Lower leg skin (tissue), 4 donors: ENCODE data around the gene BBS1. TPM values are rescaled to one million over a fixed set of nuclear protein-coding genes. Genes with fewer than 3 reads are reported as not detected.
"Not testable (repeated sequence)": the region's sequence is repeated elsewhere in the genome, so short reads cannot be mapped to it uniquely, and the experiment has no call there.

ENCODE experiments used
- DNase-seq, 2 donors: peaks; one replicate each; pipeline ENCODE4 v3.0.0-alpha.2; 2019; ENCODE audit warnings: low spot score in 2 of 2
- H3K4me3 ChIP-seq: fragments of 200-600 bp; sonication (generic); 2 replicates; pipeline ENCODE4 v1.5.1; 2017; ENCODE audit warnings: mild to moderate bottlenecking, low read depth; ENCODE audit not compliant: poor library complexity, severe bottlenecking
- POLR2A ChIP-seq, 2 donors: fragments of 450-650 bp; IDR thresholded peaks; one replicate each; pipeline ENCODE4 v1.6.1; 2016 to 2017; ENCODE audit warnings: antibody characterized with exemption in 2 of 2, mild to moderate bottlenecking in 1 of 2, moderate library complexity in 1 of 2
- WGBS, 2 donors: methylation state at CpG; one replicate each; pipeline ENCODE4 v1.1.5; 2018; 5-methylcytosine and 5-hydroxymethylcytosine counted together
- intact Hi-C: fragments of 100-400 bp; cut with DNase I; formaldehyde crosslinking; loops from one replicate; pipeline ENCODE4 v1.15.0; 2023; ENCODE audit warnings: low total_unique reads
- total RNA-seq, 4 donors: library from RNA; depleted of rRNA; stranded (reverse); fragments of >200 nt; gene quantifications; one replicate each; pipeline ENCODE4 v1.1.0, GENCODE V29; 2016
- TF ChIP-seq, protein P1 (sequence below), 3 donors: fragments of 450-650 bp; IDR thresholded peaks; one replicate each; pipeline ENCODE4 v1.5.1; 2016; ENCODE audit warnings: antibody characterized with exemption in 3 of 3, mild to moderate bottlenecking in 3 of 3, moderate library complexity in 2 of 3

The BBS1 gene
- total RNA-seq, 4 donors from 2014 or later, result 27.4 to 51.6 (median 37.1) TPM

GRCh38 chr11:66543263-66544107, 33.0 kb downstream of the BBS1 start:
- intact Hi-C loops, result no loop called here
- TF ChIP-seq, protein P1, sequence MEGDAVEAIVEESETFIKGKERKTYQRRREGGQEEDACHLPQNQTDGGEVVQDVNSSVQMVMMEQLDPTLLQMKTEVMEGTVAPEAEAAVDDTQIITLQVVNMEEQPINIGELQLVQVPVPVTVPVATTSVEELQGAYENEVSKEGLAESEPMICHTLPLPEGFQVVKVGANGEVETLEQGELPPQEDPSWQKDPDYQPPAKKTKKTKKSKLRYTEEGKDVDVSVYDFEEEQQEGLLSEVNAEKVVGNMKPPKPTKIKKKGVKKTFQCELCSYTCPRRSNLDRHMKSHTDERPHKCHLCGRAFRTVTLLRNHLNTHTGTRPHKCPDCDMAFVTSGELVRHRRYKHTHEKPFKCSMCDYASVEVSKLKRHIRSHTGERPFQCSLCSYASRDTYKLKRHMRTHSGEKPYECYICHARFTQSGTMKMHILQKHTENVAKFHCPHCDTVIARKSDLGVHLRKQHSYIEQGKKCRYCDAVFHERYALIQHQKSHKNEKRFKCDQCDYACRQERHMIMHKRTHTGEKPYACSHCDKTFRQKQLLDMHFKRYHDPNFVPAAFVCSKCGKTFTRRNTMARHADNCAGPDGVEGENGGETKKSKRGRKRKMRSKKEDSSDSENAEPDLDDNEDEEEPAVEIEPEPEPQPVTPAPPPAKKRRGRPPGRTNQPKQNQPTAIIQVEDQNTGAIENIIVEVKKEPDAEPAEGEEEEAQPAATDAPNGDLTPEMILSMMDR (IDR thresholded peaks at IDR 0.05), result no peak
- no peak for TF ChIP-seq POLR2A (IDR thresholded peaks at IDR 0.05)
- no peak for DNase-seq
- H3K4me3 ChIP-seq, result no peak overlapping the region
- WGBS, 2 donors, result 65 to 72% methylated on average over 16 to 25 of the region's 26 CpGs

- H3K4me3 ChIP-seq, DNase-seq, intact Hi-C loops: not testable (repeated sequence)
- 51 to 65% methylated on average over 14 of the region's 14 CpGs for WGBS, 2 donors
These were observed 34.5 kb downstream of the BBS1 start for GRCh38 chr11:66544952-66545351.

DNA sequence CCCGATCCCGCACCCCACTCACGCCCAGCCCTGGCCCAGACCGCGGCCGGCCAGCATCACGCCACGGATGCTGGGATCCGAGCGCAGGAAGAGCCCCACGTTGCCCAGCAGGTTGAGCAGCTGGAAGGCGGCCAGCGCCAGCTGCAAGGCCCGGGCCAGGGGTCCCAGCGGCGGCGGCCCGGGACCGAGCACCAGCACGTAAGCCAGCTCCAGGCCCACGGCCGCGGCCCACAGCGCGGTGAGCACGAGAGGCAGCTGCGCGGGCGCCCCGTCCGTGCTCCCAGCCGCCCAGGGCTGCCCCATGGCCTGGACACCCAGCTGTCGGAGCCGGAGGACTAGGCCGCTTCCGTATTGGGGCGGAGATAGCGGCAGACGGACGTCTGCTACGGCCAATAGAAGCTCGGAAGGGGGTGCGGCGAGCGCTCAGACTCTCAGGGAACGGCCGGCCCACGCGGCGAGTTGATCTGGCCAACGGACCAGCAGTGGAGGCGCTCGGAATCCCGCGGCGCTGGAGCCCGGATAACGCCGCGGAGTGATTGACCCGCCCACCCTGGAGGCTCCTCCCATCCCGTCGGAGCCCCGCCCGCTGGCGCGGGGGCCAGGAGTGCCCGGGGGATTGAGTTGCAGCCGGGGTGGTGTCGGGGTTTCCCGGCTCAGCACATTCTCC, 35.4 kb downstream of the BBS1 start, which contains the start of gene ZDHHC24:
Gene ZDHHC24 (minus strand): TSS at position 348 of the 667 bp plus-strand sequence. CDS start 45 bp downstream, at position 303.
- intact Hi-C loops, result no loop called here
- peak; percentile 94 to 99 for DNase-seq
- 0% methylated on average over 30 to 36 of the region's 71 CpGs for WGBS, 2 donors
- TF ChIP-seq, protein P1 (IDR thresholded peaks at IDR 0.05), result no peak
- no peak for TF ChIP-seq POLR2A (IDR thresholded peaks at IDR 0.05)
- H3K4me3 ChIP-seq, result peak within 1 kb of the TSS; percentile 74

- WGBS, 2 donors, result 1 to 3% methylated on average over 34 to 35 of the region's 37 CpGs
- no peak for DNase-seq
- TF ChIP-seq, protein P1 (IDR thresholded peaks at IDR 0.05), result no peak
- no peak for TF ChIP-seq POLR2A (IDR thresholded peaks at IDR 0.05)
- H3K4me3 ChIP-seq, result peak within 1 kb of the TSS; percentile 74
- intact Hi-C loops, result no loop called here
These were observed 36.0 kb downstream of the BBS1 start, which contains the start of gene ACTN3 for GRCh38 chr11:66546368-66546965. TSS of gene ACTN3 (plus strand) at chr11:66546903. CDS start at chr11:66546938, 35 bp downstream.

DNA sequence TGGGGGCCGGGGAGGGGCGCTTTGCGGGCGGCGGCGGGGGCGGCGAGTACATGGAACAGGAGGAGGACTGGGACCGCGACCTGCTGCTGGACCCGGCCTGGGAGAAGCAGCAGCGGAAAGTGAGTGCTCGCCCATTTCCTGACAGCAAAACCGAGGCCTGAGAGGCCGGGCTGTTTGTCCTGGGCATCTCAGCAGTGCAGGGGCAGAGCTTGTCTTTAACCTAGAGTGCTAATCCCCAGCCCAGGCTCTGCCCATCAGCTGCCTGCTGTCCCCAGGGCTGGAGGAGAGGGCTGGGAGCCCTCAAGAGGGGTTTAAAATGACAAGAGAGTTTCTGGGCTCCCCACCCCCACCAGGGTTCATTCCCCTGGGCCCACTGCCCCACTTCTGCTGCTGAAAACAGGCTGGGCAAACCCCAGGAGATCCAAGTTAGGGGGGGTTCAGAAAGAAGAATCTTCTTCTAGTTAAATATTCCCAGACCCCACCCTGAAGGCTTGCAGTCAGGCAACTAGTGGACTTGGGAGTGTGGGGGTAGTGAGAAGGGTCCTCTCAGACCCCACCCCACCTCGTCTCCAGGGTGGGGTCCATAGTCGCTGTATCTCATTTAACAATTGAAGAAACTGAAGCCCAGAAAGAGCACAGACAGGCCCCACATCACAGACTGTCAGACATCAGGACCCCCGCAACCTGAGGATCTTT, 36.7 kb downstream of the BBS1 start:
- DNase-seq, result no peak
- TF ChIP-seq, protein P1 (IDR thresholded peaks at IDR 0.05), result no peak
- no peak for TF ChIP-seq POLR2A (IDR thresholded peaks at IDR 0.05)
- intact Hi-C loops, result no loop called here
- no peak overlapping the region for H3K4me3 ChIP-seq
- 29 to 34% methylated on average over 14 to 16 of the region's 18 CpGs for WGBS, 2 donors
